ENCODE measurements around the gene MBD2. TPM values are rescaled to one million over a fixed set of nuclear protein-coding genes. Genes with fewer than 3 reads are reported as not detected.

Gene MBD2
- total and polyA plus RNA-seq, 2 of the 8 experiments (the other 6 are each of a cell fraction or from before 2014, with no cell fraction given) = 36.2 to 52.7 TPM

GRCh38 chr18:54192415-54192814, 32.1 kb downstream of the MBD2 start:
- FAIRE-seq (no peak), DNase-seq (ENCODE audit: low read depth in 1 of 2, low spot score in 2 of 2) (no peak)
- H3K4me1 ChIP-seq (replicated peaks in 1 of 4; ENCODE audit: control insufficient read depth in 3 of 4, insufficient read depth in 4 of 4, low read length in 3 of 4) = peaks cover 0 to 2% (median 2%) of the 10 kb centered on the region in 4 experiments; a peak in 2 of 7 replicates
- ChIA-PET POLR2A (ENCODE audit: partially characterized antibody) (no interaction called here), CTCF (ENCODE audit: partially characterized antibody) (interaction anchor here (0.7 kb wide), 1 partner anchor 59 kb away, joined by 3 read pairs; no protein-coding TSS in a partner anchor)
- no peaks in the 10 kb centered on the region; a peak in 1 of 7 replicates for H3K27me3 ChIP-seq (replicated peaks in 1 of 4; ENCODE audit: control insufficient read depth in 3 of 4, extremely low read depth in 1 of 4, insufficient read depth in 3 of 4, low read length in 3 of 4)
- H4K5ac ChIP-seq (ENCODE audit: insufficient read length, low read depth, low read length) = no peak overlapping the region
- no peak overlapping the region for H3K23ac ChIP-seq (ENCODE audit: insufficient read length)
- no peaks in the 10 kb centered on the region for H4K20me1 ChIP-seq (replicated peaks in 1 of 2; ENCODE audit: control insufficient read depth in 1 of 2, insufficient read depth in 2 of 2, low read length in 2 of 2)
- no peaks in the 10 kb centered on the region for H3K23me2 ChIP-seq (ENCODE audit: low read depth, low read length)
- WGBS, 2 experiments (ENCODE audit: extremely low coverage in 1 of 2, insufficient coverage in 1 of 2, insufficient read length in 1 of 2, insufficient replicate concordance in 2 of 2, low coverage in 1 of 2, low lambda C conversion rate in 2 of 2, missing lambda C conversion rate in 1 of 2) = 82% methylated on average over 4 of the region's 4 CpGs; no CpG with 5 or more reads in 1 of the 2 experiments
- H3K27ac ChIP-seq (ENCODE audit: low read depth, low read length) = no peak overlapping the region
- no peaks in the 10 kb centered on the region for H3K36me3 ChIP-seq (ENCODE audit: control insufficient read depth in 2 of 4, insufficient read depth in 4 of 4, low read length in 3 of 4)
- H3K4ac ChIP-seq (replicated peaks; ENCODE audit: insufficient read length, low read depth, low read length) = no peak overlapping the region
- H4K8ac ChIP-seq (ENCODE audit: extremely low read depth, insufficient read depth, low read length) = no peak overlapping the region
- H3K14ac ChIP-seq (ENCODE audit: insufficient read length) = no peak overlapping the region
- no peak overlapping the region for H2BK15ac ChIP-seq (ENCODE audit: low read length)
- H3K56ac ChIP-seq (replicated peaks; ENCODE audit: insufficient read length, low read depth, low read length) = no peak overlapping the region
- H2BK120ac ChIP-seq (replicated peaks; ENCODE audit: low read depth, low read length) = no peak overlapping the region
- H2BK20ac ChIP-seq (ENCODE audit: low read length) = no peak overlapping the region
- no peaks in the 10 kb centered on the region for H3K9me3 ChIP-seq (ENCODE audit: insufficient read depth in 2 of 2, low read depth in 1 of 2, low read length in 1 of 2)
- H3K9ac ChIP-seq (replicated peaks in 1 of 4; ENCODE audit: extremely low read depth in 1 of 4, low read depth in 3 of 4, low read length in 3 of 4) = no peak overlapping the region
- H3K18ac ChIP-seq (ENCODE audit: extremely low read depth, low read length) = no peak overlapping the region
- no peak overlapping the region for H4K91ac ChIP-seq (replicated peaks; ENCODE audit: insufficient read length, low read length)
- no peak overlapping the region for H2BK12ac ChIP-seq (ENCODE audit: low read depth, low read length)
- no peak overlapping the region for H2AK5ac ChIP-seq (ENCODE audit: low read depth, low read length)
- H2AFZ ChIP-seq (ENCODE audit: low read length) = no peak overlapping the region
- H3K4me3 ChIP-seq (ENCODE audit: extremely low read depth in 1 of 4, insufficient read depth in 2 of 4, low read depth in 3 of 4, low read length in 4 of 4) = no peak overlapping the region
- H3K4me2 ChIP-seq (ENCODE audit: insufficient read depth in 1 of 2, low read depth in 2 of 2, low read length in 2 of 2) = no peak overlapping the region
- H3K79me2 ChIP-seq (ENCODE audit: control insufficient read depth in 1 of 2, insufficient read depth in 2 of 2, low read length in 2 of 2) = no peaks in the 10 kb centered on the region
- H2BK5ac ChIP-seq (ENCODE audit: low read depth, low read length) = no peak overlapping the region
- no peaks in the 10 kb centered on the region for H3K79me1 ChIP-seq (ENCODE audit: low read depth, low read length)
- TF ChIP-seq CTCF (IDR thresholded peaks at IDR 0.05; ENCODE audit: control extremely low read depth in 1 of 3, insufficient read depth in 1 of 3, low read depth in 1 of 3, low read length in 3 of 3) (no peak), TAF7 (optimal IDR thresholded peaks at IDR 0.05; ENCODE audit: borderline replicate concordance, low read depth, low read length) (no peak), SP2 (IDR thresholded peaks at IDR 0.05; ENCODE audit: low read length) (no peak), BACH1 (IDR thresholded peaks at IDR 0.05; ENCODE audit: low read length) (no peak), RFX5 (IDR thresholded peaks at IDR 0.05; ENCODE audit: borderline replicate concordance, low read depth, low read length) (no peak), SIN3A (conservative IDR thresholded peaks at IDR 0.05 in 1 of 2, IDR thresholded peaks at IDR 0.05 in 1 of 2; ENCODE audit: low read depth in 1 of 2, low read length in 2 of 2) (no peak), RXRA (IDR thresholded peaks at IDR 0.05; ENCODE audit: insufficient read depth, low read depth, low read length) (no peak), SAP30 (IDR thresholded peaks at IDR 0.05; ENCODE audit: insufficient read depth, insufficient replicate concordance, low read length) (no peak), SP4 (IDR thresholded peaks at IDR 0.05; ENCODE audit: low read length) (no peak), POLR2A (IDR thresholded peaks at IDR 0.05; ENCODE audit: control extremely low read depth in 1 of 2, low read depth in 2 of 2, low read length in 2 of 2) (no peak), GABPA (IDR thresholded peaks at IDR 0.05; ENCODE audit: borderline replicate concordance, insufficient read depth, low read length) (no peak), KDM4A (IDR thresholded peaks at IDR 0.05; ENCODE audit: low read depth, low read length, severe bottlenecking) (no peak)

Measured in H1 (cell line).